Liver (tissue), 9 donors: ENCODE results near the gene IFNLR1. TPM values are rescaled to one million over a fixed set of nuclear protein-coding genes. Genes with fewer than 3 reads are reported as not detected.

Experiments
- DNase-seq: peaks from one replicate; pipeline ENCODE4 v3.0.0-alpha.2; 2017; ENCODE audit warnings: low spot score
- H3K27ac ChIP-seq, 2 donors: one replicate each; pipeline ENCODE4 v1.7.0; 2013; ENCODE audit warnings: inconsistent platforms in 2 of 2, low read length in 2 of 2, control low read depth in 1 of 2, low read depth in 1 of 2, mild to moderate bottlenecking in 1 of 2
- H3K27me3 ChIP-seq, 4 donors: one replicate each; pipeline versions ENCODE4 v1.6.1 to v1.7.0; 2013; ENCODE audit warnings: low read length in 3 of 4, inconsistent platforms in 1 of 4, mild to moderate bottlenecking in 1 of 4, moderate library complexity in 1 of 4; ENCODE audit not compliant: control insufficient read depth in 4 of 4, insufficient read depth in 4 of 4
- H3K36me3 ChIP-seq, 4 donors: one replicate each; pipeline versions ENCODE4 v1.6.1 to v1.7.0; 2013; ENCODE audit warnings: low read length in 3 of 4, mild to moderate bottlenecking in 3 of 4, low read depth in 1 of 4, moderate library complexity in 1 of 4; ENCODE audit not compliant: control insufficient read depth in 4 of 4, insufficient read depth in 3 of 4
- H3K4me1 ChIP-seq, 4 donors: one replicate each; pipeline versions ENCODE4 v1.6.1 to v1.7.0; 2013; ENCODE audit warnings: low read length in 3 of 4, mild to moderate bottlenecking in 3 of 4, moderate library complexity in 1 of 4; ENCODE audit not compliant: control insufficient read depth in 4 of 4, insufficient read depth in 4 of 4
- H3K4me3 ChIP-seq, 3 donors: one replicate each; pipeline versions ENCODE4 v1.6.1 to v1.7.0; 2013; ENCODE audit warnings: low read length in 3 of 3, control low read depth in 1 of 3, low read depth in 1 of 3, mild to moderate bottlenecking in 1 of 3
- H3K9ac ChIP-seq, 2 donors: one replicate each; pipeline ENCODE4 v1.7.0; 2013; ENCODE audit warnings: low read length in 2 of 2, mild to moderate bottlenecking in 2 of 2, moderate library complexity in 2 of 2, control low read depth in 1 of 2, low read depth in 1 of 2
- H3K9me3 ChIP-seq, 4 donors: one replicate each; pipeline versions ENCODE4 v1.6.1 to v1.7.0; 2013; ENCODE audit warnings: low read length in 3 of 4; ENCODE audit not compliant: control insufficient read depth in 4 of 4
- EGR1 ChIP-seq, 2 donors: IDR thresholded peaks; 2 replicates each; pipeline ENCODE4 v1.6.1; 2016 to 2018; ENCODE audit warnings: antibody characterized with exemption in 2 of 2, low read depth in 2 of 2
- FOXA1 ChIP-seq: IDR thresholded peaks from 2 replicates; pipeline ENCODE4 v1.6.1; 2016; ENCODE audit warnings: antibody characterized with exemption
- FOXA2 ChIP-seq: IDR thresholded peaks from 2 replicates; pipeline ENCODE4 v1.6.1; 2016; ENCODE audit warnings: antibody characterized with exemption
- GABPA ChIP-seq, 2 donors: IDR thresholded peaks in 1 of 2; conservative IDR thresholded peaks in 1 of 2; 2 replicates each; pipeline ENCODE4 v1.6.1; 2016; ENCODE audit warnings: antibody characterized with exemption in 2 of 2, mild to moderate bottlenecking in 1 of 2, moderate library complexity in 1 of 2
- HNF4G ChIP-seq: IDR thresholded peaks from 2 replicates; pipeline ENCODE4 v1.6.1; 2016; ENCODE audit warnings: antibody characterized with exemption
- RAD21 ChIP-seq, 2 donors: IDR thresholded peaks; 2 replicates each; pipeline ENCODE4 v1.6.1; 2016; ENCODE audit warnings: antibody characterized with exemption in 2 of 2, mild to moderate bottlenecking in 2 of 2
- SP1 ChIP-seq: IDR thresholded peaks from 2 replicates; pipeline ENCODE4 v1.6.1; 2018; ENCODE audit warnings: antibody characterized with exemption, mild to moderate bottlenecking
- TAF1 ChIP-seq: conservative IDR thresholded peaks from 2 replicates; pipeline ENCODE4 v1.6.1; 2016; ENCODE audit warnings: antibody characterized with exemption, mild to moderate bottlenecking
- YY1 ChIP-seq: IDR thresholded peaks from 2 replicates; pipeline ENCODE4 v1.6.1; 2016; ENCODE audit warnings: antibody characterized with exemption, mild to moderate bottlenecking
- WGBS: extraction: QIAGEN DNeasy Blood & Tissue Kit; methylation state at CpG from one replicate; pipeline ENCODE4 v1.1.7; 2013; 5-methylcytosine and 5-hydroxymethylcytosine counted together
- polyA plus RNA-seq, 2 donors: library from polyadenylated mRNA; stranded (reverse) in 1 of 2; unstranded in 1 of 2; fragments of 200-250 nt in 1 of 2; fragments of >200 nt in 1 of 2; fragmentation: Nextera tagmentation in 1 of 2; extraction: Ambion mirVana in 1 of 2; gene quantifications; one replicate each; pipeline versions ENCODE4 v1.2.1 to v1.2.3, GENCODE V29; 2013 to 2015
- total RNA-seq, 2 donors: library from RNA; depleted of rRNA; stranded (reverse); fragments of >200 nt; gene quantifications; one replicate each; pipeline ENCODE4 v1.2.3, GENCODE V29; 2014
- TF ChIP-seq, protein P1 (sequence below): IDR thresholded peaks from 2 replicates; pipeline ENCODE4 v1.6.1; 2016; ENCODE audit warnings: antibody characterized with exemption
- TF ChIP-seq, protein P2 (sequence below): IDR thresholded peaks from 2 replicates; pipeline ENCODE4 v1.6.1; 2016; ENCODE audit warnings: antibody characterized with exemption
- TF ChIP-seq, protein P3 (sequence below): fragments of 150-350 bp; IDR thresholded peaks from 2 replicates; pipeline ENCODE4 v1.5.1; 2017; ENCODE audit warnings: improper control_type of control experiment, low read depth, low read length; ENCODE audit not compliant: missing input control
- TF ChIP-seq, protein P4 (sequence below): IDR thresholded peaks from 2 replicates; pipeline ENCODE4 v1.6.1; 2016; ENCODE audit warnings: antibody characterized with exemption, mild to moderate bottlenecking
- donor health status: healthy.
- donor health status: healthy.
- donor health status: healthy.
- donor health status: healthy.
- donor health status: healthy.

The IFNLR1 gene
- total and polyA plus RNA-seq, 4 donors, result 2.2 to 6.4 (median 3.5) TPM

DNA sequence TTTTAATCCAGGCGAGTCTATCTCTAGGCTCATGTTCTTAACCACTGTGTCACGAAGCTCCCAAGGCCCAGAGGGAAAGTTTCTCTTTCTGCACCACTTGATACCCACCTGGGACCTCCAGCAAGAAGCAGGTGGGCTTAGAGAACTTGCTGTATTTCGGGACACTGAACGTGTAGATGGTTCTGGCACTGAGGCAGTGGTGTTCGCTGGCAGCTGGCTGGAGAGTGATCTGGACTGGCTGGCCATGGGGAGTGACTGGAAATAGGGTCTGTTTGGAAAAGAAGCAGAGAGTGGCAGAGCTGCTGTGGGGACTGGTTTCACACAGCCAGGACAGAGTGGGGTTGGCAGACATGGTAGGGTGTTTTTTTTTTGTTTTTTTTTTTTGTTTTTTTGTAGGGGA, 27.7 kb downstream of the IFNLR1 start:
- TF ChIP-seq EGR1 (IDR thresholded peaks at IDR 0.05; ENCODE audit: low read depth in 2 of 2) (no peak), FOXA2 (no peak), RAD21 (IDR thresholded peaks at IDR 0.05) (no peak), HNF4G (no peak), TAF1 (no peak), FOXA1 (no peak), SP1 (no peak), GABPA (IDR thresholded peaks at IDR 0.05 in 1 of 2, conservative IDR thresholded peaks at IDR 0.05 in 1 of 2) (no peak)
- TF ChIP-seq, protein P1, sequence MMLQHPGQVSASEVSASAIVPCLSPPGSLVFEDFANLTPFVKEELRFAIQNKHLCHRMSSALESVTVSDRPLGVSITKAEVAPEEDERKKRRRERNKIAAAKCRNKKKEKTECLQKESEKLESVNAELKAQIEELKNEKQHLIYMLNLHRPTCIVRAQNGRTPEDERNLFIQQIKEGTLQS, result no peak
- TF ChIP-seq, protein P2, sequence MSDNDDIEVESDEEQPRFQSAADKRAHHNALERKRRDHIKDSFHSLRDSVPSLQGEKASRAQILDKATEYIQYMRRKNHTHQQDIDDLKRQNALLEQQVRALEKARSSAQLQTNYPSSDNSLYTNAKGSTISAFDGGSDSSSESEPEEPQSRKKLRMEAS, result no peak
- TF ChIP-seq, protein P3, sequence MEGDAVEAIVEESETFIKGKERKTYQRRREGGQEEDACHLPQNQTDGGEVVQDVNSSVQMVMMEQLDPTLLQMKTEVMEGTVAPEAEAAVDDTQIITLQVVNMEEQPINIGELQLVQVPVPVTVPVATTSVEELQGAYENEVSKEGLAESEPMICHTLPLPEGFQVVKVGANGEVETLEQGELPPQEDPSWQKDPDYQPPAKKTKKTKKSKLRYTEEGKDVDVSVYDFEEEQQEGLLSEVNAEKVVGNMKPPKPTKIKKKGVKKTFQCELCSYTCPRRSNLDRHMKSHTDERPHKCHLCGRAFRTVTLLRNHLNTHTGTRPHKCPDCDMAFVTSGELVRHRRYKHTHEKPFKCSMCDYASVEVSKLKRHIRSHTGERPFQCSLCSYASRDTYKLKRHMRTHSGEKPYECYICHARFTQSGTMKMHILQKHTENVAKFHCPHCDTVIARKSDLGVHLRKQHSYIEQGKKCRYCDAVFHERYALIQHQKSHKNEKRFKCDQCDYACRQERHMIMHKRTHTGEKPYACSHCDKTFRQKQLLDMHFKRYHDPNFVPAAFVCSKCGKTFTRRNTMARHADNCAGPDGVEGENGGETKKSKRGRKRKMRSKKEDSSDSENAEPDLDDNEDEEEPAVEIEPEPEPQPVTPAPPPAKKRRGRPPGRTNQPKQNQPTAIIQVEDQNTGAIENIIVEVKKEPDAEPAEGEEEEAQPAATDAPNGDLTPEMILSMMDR, result no peak
- Histone ChIP-seq H3K36me3 (peaks cover 3 to 45% (median 17%) of the 10 kb centered on the region in 4 donors), H3K9ac (no peak overlapping the region), H3K4me1 (peaks cover 0 to 12% (median 4%) of the 10 kb centered on the region in 4 donors), H3K27ac (no peak overlapping the region), H3K9me3 (no peaks in the 10 kb centered on the region), H3K27me3 (no peaks in the 10 kb centered on the region), H3K4me3 (no peak overlapping the region)
- no peak for DNase-seq
- WGBS, result 91% methylated on average over 5 of the region's 5 CpGs

DNA sequence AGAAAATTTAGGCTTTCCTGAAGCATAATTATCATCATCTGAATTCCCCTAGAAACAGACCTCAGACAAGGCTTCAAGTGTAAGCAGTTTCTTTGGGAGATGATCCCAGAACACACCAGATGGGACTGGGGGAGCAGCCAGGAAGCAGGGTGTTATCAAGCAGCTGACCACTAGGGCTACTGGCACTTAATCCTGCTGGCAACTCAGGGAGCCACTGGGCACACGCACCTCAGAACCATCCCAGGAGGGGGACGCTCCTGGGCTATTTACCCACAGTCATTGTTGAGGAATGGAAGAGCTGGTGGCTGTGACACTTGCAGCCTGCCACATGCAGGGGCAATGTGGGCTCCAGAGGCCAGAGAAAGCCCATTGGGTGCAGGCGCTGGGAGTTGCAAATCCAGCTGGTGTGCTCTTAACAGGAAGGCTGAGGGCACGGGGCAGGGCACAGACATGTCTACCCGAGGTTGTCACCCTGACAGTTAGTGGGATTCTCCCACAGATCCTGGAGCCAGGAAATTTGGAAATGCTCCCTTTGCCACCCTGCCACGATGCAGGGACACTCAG, 29.1 kb downstream of the IFNLR1 start:
- Histone ChIP-seq H3K9me3 (no peaks in the 10 kb centered on the region), H3K27ac (no peak overlapping the region), H3K9ac (no peak overlapping the region), H3K4me1 (peaks cover 0 to 6% (median 1%) of the 10 kb centered on the region in 4 donors), H3K4me3 (no peak overlapping the region), H3K36me3 (peaks cover 3 to 45% (median 17%) of the 10 kb centered on the region in 4 donors), H3K27me3 (no peaks in the 10 kb centered on the region)
- TF ChIP-seq, protein P4, sequence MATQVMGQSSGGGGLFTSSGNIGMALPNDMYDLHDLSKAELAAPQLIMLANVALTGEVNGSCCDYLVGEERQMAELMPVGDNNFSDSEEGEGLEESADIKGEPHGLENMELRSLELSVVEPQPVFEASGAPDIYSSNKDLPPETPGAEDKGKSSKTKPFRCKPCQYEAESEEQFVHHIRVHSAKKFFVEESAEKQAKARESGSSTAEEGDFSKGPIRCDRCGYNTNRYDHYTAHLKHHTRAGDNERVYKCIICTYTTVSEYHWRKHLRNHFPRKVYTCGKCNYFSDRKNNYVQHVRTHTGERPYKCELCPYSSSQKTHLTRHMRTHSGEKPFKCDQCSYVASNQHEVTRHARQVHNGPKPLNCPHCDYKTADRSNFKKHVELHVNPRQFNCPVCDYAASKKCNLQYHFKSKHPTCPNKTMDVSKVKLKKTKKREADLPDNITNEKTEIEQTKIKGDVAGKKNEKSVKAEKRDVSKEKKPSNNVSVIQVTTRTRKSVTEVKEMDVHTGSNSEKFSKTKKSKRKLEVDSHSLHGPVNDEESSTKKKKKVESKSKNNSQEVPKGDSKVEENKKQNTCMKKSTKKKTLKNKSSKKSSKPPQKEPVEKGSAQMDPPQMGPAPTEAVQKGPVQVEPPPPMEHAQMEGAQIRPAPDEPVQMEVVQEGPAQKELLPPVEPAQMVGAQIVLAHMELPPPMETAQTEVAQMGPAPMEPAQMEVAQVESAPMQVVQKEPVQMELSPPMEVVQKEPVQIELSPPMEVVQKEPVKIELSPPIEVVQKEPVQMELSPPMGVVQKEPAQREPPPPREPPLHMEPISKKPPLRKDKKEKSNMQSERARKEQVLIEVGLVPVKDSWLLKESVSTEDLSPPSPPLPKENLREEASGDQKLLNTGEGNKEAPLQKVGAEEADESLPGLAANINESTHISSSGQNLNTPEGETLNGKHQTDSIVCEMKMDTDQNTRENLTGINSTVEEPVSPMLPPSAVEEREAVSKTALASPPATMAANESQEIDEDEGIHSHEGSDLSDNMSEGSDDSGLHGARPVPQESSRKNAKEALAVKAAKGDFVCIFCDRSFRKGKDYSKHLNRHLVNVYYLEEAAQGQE, result no peak
- no peak for TF ChIP-seq YY1
- DNase-seq, result no peak
- WGBS, result 89% methylated on average over 6 of the region's 6 CpGs
